HCT116 (cell line): ENCODE measurements around the gene HLA-B. TPM values are rescaled to one million over a fixed set of nuclear protein-coding genes. Genes with fewer than 3 reads are reported as not detected.

Source experiments
- ATAC-seq: fragments of 200-7000 bp; cut with Tn5 transposase; 2 replicates; pipeline ENCODE4 v1.9.1; 2020; ENCODE audit warnings: mild to moderate bottlenecking, moderate library complexity
- BruUV-seq: library from RNA; stranded (reverse); fragments of 400-500 nt; replicated peaks from 2 replicates; lab custom pipeline; 2021; lab: Mats Ljungman, UMichigan
- CTCF ChIA-PET: fragments of 300-600 bp; sonication (Branson Sonifier 250); formaldehyde crosslinking; loops from one replicate; lab custom pipeline; 2021; ENCODE audit warnings: antibody characterized with exemption; lab: Charles Lee
- POLR2A ChIA-PET: fragments of 300-600, 350-600 bp; sonication (Branson Sonifier 250); formaldehyde crosslinking; loops from one replicate; lab custom pipeline; 2021; ENCODE audit warnings: antibody characterized with exemption; lab: Charles Lee
- RAD21 ChIA-PET, 2 experiments: fragments of 300-600 bp; sonication (Branson Sonifier 250); formaldehyde crosslinking; loops; one replicate each; lab custom pipeline; 2023; ENCODE audit warnings: low total read pairs in 2 of 2; ENCODE audit not compliant: uncharacterized antibody in 2 of 2, unreplicated experiment in 2 of 2, low non-redundant PET in 1 of 2; lab: Charles Lee
- DNase-seq: peaks from one replicate; pipeline ENCODE4 v3.0.0-alpha.2; 2010; ENCODE audit warnings: low read depth, low spot score
- H2AFZ ChIP-seq: fragments of 200-600 bp; shearing (Covaris generic), sonication (generic); 2 replicates; pipeline ENCODE4 v1.6.1; 2017; ENCODE audit warnings: low read depth, mixed run types, mixed read lengths, antibody characterized with exemption, low read length; ENCODE audit not compliant: poor library complexity, severe bottlenecking
- H3K27ac ChIP-seq: 2 replicates; pipeline ENCODE4 v1.5.1; 2012; ENCODE audit warnings: low read depth, low read length
- H3K27me3 ChIP-seq: fragments of 200-600 bp; sonication (generic); 2 replicates; pipeline ENCODE4 v1.6.1; 2016; ENCODE audit warnings: mixed run types, low read length, mixed read lengths; ENCODE audit not compliant: insufficient read depth
- H3K36me3 ChIP-seq, 2 experiments: fragments of 200-500 bp in 1 of 2; fragments of 200-600 bp in 1 of 2; sonication (Bioruptor generic) in 1 of 2; sonication (generic) in 1 of 2; 2 replicates each; pipeline versions ENCODE4 v1.5.1 to v1.6.1; 2014 to 2016; ENCODE audit warnings: low read length in 2 of 2, inconsistent platforms in 1 of 2, mixed read lengths in 1 of 2, mixed run types in 1 of 2; ENCODE audit not compliant: insufficient read depth in 2 of 2, control insufficient read depth in 1 of 2
- H3K4me1 ChIP-seq, 2 experiments: fragments of 200-600 bp in 1 of 2; sonication (generic) in 1 of 2; 2 replicates each; pipeline versions ENCODE4 v1.5.1 to v1.6.1; 2012 to 2017; ENCODE audit warnings: low read length in 2 of 2, inconsistent platforms in 1 of 2, mild to moderate bottlenecking in 1 of 2, mixed read lengths in 1 of 2, mixed run types in 1 of 2, moderate library complexity in 1 of 2; ENCODE audit not compliant: insufficient read depth in 2 of 2, control insufficient read depth in 1 of 2
- H3K4me2 ChIP-seq: fragments of 200-600 bp; sonication (generic); 2 replicates; pipeline ENCODE4 v1.6.1; 2017; ENCODE audit warnings: mixed run types, low read length, mixed read lengths
- H3K4me3 ChIP-seq, 2 experiments: fragments of 200-600 bp in 1 of 2; sonication (generic) in 1 of 2; replicated peaks in 1 of 2; 2 replicates each; pipeline ENCODE4 v1.5.1; 2011 to 2016; ENCODE audit warnings: low read length in 2 of 2, control low read depth in 1 of 2, low read depth in 1 of 2, mild to moderate bottlenecking in 1 of 2, mixed read lengths in 1 of 2, mixed run types in 1 of 2
- H3K79me2 ChIP-seq: fragments of 200-600 bp; sonication (generic); 2 replicates; pipeline ENCODE4 v1.6.1; 2017; ENCODE audit warnings: mild to moderate bottlenecking, mixed run types, low read length, moderate library complexity, mixed read lengths; ENCODE audit not compliant: insufficient read depth
- H3K9ac ChIP-seq: fragments of 200-600 bp; sonication (generic); 2 replicates; pipeline ENCODE4 v1.6.1; 2016; ENCODE audit warnings: low read length, mixed read lengths
- H3K9me2 ChIP-seq: fragments of 200-600 bp; sonication (generic), shearing (Covaris generic); 2 replicates; pipeline ENCODE4 v1.6.1; 2017; ENCODE audit warnings: mixed run types, mild to moderate bottlenecking, moderate library complexity; ENCODE audit not compliant: insufficient read depth
- H3K9me3 ChIP-seq, 2 experiments: fragments of 200-500 bp in 1 of 2; fragments of 200-600 bp in 1 of 2; sonication (Bioruptor generic) in 1 of 2; sonication (generic) in 1 of 2; 2 replicates each; pipeline ENCODE4 v1.6.1; 2014 to 2017; ENCODE audit warnings: low read length in 2 of 2, mixed read lengths in 2 of 2, inconsistent platforms in 1 of 2, low read depth in 1 of 2, mild to moderate bottlenecking in 1 of 2, mixed run types in 1 of 2, moderate library complexity in 1 of 2; ENCODE audit not compliant: control insufficient read depth in 1 of 2, insufficient read depth in 1 of 2
- H4K20me1 ChIP-seq: fragments of 200-600 bp; sonication (generic), shearing (Covaris generic); 2 replicates; pipeline ENCODE4 v1.6.1; 2017; ENCODE audit warnings: mixed run types, mild to moderate bottlenecking, moderate library complexity; ENCODE audit not compliant: insufficient read depth
- CEBPB ChIP-seq: IDR thresholded peaks from 2 replicates; pipeline ENCODE4 v1.6.1; 2012; ENCODE audit warnings: low read depth
- EGR1 ChIP-seq: IDR thresholded peaks from 2 replicates; pipeline ENCODE4 v1.6.1; 2012; ENCODE audit warnings: low read depth
- FOSL1 ChIP-seq: IDR thresholded peaks from 2 replicates; pipeline ENCODE4 v1.6.1; 2012; ENCODE audit warnings: low read depth
- JUND ChIP-seq: IDR thresholded peaks from 2 replicates; pipeline ENCODE4 v1.6.1; 2012
- MAX ChIP-seq: IDR thresholded peaks from 2 replicates; pipeline ENCODE4 v1.6.1; 2012
- POLR2AphosphoS5 ChIP-seq: IDR thresholded peaks from 2 replicates; pipeline ENCODE4 v1.6.1; 2011; ENCODE audit warnings: mild to moderate bottlenecking, low read depth, low read length, moderate library complexity
- SIN3A ChIP-seq: IDR thresholded peaks from 2 replicates; pipeline ENCODE4 v1.6.1; 2012; ENCODE audit warnings: low read depth
- SP1 ChIP-seq: IDR thresholded peaks from 2 replicates; pipeline ENCODE4 v1.6.1; 2012; ENCODE audit warnings: low read depth
- SRF ChIP-seq: IDR thresholded peaks from 2 replicates; pipeline ENCODE4 v1.6.1; 2012; ENCODE audit warnings: low read depth
- TCF7L2 ChIP-seq: IDR thresholded peaks from 2 replicates; pipeline ENCODE4 v1.7.0; 2011; ENCODE audit warnings: borderline replicate concordance, inconsistent platforms; ENCODE audit not compliant: insufficient read depth, insufficient read length; ENCODE audit errors: extremely low read depth
- YY1 ChIP-seq: IDR thresholded peaks from 2 replicates; pipeline ENCODE4 v1.6.1; 2011; ENCODE audit warnings: low read length, low read depth, moderate library complexity, mild to moderate bottlenecking; ENCODE audit not compliant: insufficient replicate concordance; ENCODE audit errors: extremely low read depth
- ZBTB33 ChIP-seq: IDR thresholded peaks from 2 replicates; pipeline ENCODE4 v1.6.1; 2011; ENCODE audit warnings: mild to moderate bottlenecking, low read length, moderate library complexity; ENCODE audit not compliant: insufficient replicate concordance; ENCODE audit errors: extremely low read depth
- ZFX ChIP-seq: fragments of 450-650 bp; IDR thresholded peaks from 2 replicates; pipeline ENCODE4 v1.6.1; 2017
- intact Hi-C: fragments of 100-400 bp; cut with micrococcal nuclease; formaldehyde crosslinking; loops from 2 replicates; pipeline ENCODE4 v1.10.0; 2022
- total RNA-seq: library from RNA; stranded (reverse); gene quantifications from one replicate; pipeline ENCODE4 v1.2.1, GENCODE V29; 2021; ENCODE audit not compliant: unreplicated experiment

The HLA-B gene
- total RNA-seq, 1 experiment from 2014 or later: 381 TPM

- H2AFZ ChIP-seq: no peak overlapping the region
- H3K9me2 ChIP-seq: no peaks in the 10 kb centered on the region
- H3K36me3 ChIP-seq: no peaks in the 10 kb centered on the region
- H3K9ac ChIP-seq: no peak overlapping the region
- intact Hi-C loops: no loop called here
- H3K27ac ChIP-seq: no peak overlapping the region
- no TSS peak for BruUV-seq
- POLR2A ChIA-PET: no interaction called here
- DNase-seq: no peak
- H3K4me1 ChIP-seq: no peaks in the 10 kb centered on the region
- H3K9me3 ChIP-seq: peaks cover 0 to 4% of the 10 kb centered on the region in 2 experiments; a peak in 1 of 4 replicates
- peaks cover under 1% of the 10 kb centered on the region; the same call in 1 of the 2 replicates for H3K27me3 ChIP-seq
- no peaks in the 10 kb centered on the region for H3K79me2 ChIP-seq
- no peak overlapping the region for H3K4me2 ChIP-seq
- ATAC-seq: no peak
- TF ChIP-seq ZFX (no peak), YY1 (no peak), ZBTB33 (no peak), MAX (no peak), SRF (no peak), POLR2AphosphoS5 (no peak), SP1 (no peak), SIN3A (no peak), FOSL1 (no peak), EGR1 (no peak), TCF7L2 (no peak), JUND (no peak), CEBPB (no peak)
- TF ChIP-seq, all 23 proteins: peak for 0
- Histone ChIP-seq H3K4me3 (no peak overlapping the region), H4K20me1 (no peaks in the 10 kb centered on the region)
- ChIA-PET CTCF (interaction anchor here (3.4 kb wide), 1 partner anchor 10 kb away, joined by 16 read pairs; no protein-coding TSS in a partner anchor), RAD21 (no interaction called here)
These were observed 20.1 kb upstream of the HLA-B start for GRCh38 chr6:31377029-31377428.
